ENCODE measurements around the gene B4GALNT2.
"Not testable (repeated sequence)": the region's sequence is repeated elsewhere in the genome, so short reads cannot be mapped to it uniquely, and the experiment has no call there.

The B4GALNT2 gene, protein sequence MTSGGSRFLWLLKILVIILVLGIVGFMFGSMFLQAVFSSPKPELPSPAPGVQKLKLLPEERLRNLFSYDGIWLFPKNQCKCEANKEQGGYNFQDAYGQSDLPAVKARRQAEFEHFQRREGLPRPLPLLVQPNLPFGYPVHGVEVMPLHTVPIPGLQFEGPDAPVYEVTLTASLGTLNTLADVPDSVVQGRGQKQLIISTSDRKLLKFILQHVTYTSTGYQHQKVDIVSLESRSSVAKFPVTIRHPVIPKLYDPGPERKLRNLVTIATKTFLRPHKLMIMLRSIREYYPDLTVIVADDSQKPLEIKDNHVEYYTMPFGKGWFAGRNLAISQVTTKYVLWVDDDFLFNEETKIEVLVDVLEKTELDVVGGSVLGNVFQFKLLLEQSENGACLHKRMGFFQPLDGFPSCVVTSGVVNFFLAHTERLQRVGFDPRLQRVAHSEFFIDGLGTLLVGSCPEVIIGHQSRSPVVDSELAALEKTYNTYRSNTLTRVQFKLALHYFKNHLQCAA

DNA sequence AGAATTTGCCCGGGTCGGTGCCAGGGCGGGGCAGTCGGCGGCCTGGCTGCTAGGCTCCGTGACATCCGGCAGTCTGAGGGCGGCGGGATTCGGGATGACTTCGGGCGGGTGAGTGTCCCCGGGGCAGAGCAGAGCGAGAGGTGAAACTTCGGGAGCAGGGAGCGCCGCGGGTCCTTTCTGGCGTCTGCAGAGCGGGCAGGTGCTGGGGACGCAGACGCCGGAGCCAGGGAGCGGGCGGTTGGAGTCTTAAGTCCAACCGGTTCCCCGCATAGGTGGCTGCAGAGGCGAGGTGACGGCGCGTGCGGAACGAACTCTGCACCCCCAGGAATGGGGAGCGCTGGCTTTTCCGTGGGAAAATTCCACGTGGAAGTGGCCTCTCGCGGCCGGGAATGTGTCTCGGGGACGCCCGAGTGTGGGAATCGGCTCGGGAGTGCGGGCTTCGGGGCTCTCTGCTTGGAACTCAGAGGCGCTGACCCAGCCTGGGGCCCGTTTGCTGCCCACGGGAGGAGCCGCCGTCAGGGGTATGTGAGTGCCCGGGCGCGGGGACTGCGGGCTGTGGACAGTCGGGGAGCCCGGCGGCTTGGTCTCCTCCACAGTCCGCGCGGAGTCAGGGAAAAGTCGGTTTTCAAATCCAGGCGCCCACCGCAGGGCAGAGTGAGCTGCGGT is at the start of gene B4GALNT2:
B4GALNT2 (plus strand) TSS at position 71 of the 666 bp plus-strand sequence; CDS start at position 95, 24 bp downstream.
- DNase-seq, result no peak

DNA sequence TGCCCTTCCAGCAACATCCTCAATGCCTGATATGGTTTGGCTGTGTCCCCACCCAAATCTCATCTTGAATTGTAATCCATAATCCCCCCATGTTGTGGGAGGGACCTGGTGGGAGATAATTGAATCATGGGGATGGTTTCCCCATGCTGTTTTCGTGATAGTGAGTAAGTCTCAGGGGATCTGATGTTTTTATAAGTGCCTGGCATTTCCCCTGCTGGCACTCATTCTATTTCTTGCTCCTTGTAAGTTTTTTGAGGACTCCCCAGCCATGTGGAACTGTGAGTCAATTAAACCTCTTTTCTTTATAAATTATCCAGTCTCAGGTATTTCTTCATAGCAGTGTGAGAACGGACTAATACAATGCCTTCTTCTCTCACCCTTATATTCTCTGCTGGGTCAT is 47.5 kb upstream of the B4GALNT2 start:
- not testable (repeated sequence) for DNase-seq

DNA sequence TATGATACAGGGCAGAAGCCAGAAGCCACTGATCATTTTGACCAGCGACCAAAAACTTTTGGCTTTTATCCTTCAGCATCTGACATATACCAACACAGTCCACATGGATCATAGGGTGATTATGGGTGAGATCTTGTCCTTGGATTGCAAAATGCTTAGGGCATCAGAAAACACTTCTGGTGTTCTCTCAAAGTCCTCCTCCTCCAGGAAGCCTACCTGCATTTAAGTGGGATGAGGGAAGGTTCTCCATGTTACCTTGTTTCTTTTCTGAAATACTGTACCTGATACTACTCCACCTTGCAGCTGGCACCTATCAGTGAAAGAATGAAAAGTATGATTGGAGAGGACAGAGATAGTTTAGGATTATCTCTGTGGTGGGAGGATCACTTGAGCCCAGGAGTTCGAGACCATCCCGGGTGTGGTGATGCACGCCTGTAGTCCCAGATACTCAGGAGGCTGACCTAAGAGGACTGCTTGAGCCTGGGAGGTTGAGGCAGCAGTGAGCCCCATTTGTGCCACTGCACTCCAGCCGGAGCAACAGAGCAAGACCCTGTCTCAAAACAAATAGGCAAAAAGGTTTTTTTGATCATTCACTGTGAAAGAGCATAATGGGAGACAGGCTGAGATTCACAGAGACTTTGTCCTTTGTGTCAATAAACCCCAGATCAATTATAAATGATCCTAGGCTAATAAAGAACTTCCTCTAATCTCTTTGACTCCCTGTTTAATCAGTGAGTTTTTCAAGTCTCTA is 46.8 kb upstream of the B4GALNT2 start:
- DNase-seq, result no peak

DNA sequence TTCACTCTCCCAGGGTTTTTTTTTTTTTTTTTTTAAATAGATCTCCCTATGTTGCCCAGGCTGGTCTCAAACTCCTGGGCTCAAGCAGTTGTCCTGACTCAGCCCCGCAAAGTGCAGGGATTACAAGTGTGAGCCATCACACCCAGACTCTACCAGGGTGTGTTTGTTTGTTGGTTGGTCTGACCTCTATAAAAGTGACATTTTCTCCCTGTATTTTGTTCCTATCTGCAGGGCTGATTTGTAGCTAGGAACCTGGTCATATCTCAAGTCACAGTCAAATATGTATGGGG is 46.3 kb upstream of the B4GALNT2 start:
- no peak for DNase-seq

DNA sequence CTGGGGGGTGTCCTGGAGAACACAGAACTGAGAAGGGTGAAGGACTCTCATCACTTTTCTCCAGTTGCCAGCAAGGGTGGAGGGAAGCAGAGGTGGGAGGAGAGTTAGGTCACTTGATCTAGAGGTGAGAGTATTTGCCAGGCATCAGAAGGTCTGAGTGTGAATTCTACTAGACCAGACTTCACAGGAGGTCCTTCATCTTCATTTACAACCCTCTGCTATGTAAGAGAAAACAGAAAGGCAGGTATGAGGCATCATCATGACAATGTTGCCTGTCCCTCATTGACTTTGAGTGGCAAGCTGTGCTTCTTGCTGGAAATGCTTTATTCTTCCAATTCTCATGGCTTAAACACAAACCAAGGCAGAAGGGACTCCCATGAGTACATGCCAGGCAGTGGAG is 45.9 kb upstream of the B4GALNT2 start:
- no peak for DNase-seq

DNA sequence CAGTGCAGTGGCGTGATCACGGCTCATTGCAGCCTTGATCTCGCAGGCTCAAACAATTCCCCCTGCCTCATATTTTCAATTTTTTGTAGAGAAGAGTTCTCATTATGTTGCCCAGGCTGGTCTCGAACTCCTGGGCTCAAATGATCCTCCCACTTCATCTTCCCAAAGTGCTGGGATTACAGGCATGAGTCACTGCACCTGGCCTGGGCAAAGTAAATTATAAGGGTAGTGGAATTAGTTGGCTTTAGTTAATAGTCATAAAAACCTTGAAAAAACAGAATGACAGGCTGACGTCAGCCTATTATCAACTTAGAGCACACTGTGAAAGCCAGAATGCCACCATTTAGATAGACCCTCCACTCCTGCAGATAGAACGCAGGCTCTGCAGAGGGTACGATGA is 43.5 kb upstream of the B4GALNT2 start:
- DNase-seq, result no peak

DNA sequence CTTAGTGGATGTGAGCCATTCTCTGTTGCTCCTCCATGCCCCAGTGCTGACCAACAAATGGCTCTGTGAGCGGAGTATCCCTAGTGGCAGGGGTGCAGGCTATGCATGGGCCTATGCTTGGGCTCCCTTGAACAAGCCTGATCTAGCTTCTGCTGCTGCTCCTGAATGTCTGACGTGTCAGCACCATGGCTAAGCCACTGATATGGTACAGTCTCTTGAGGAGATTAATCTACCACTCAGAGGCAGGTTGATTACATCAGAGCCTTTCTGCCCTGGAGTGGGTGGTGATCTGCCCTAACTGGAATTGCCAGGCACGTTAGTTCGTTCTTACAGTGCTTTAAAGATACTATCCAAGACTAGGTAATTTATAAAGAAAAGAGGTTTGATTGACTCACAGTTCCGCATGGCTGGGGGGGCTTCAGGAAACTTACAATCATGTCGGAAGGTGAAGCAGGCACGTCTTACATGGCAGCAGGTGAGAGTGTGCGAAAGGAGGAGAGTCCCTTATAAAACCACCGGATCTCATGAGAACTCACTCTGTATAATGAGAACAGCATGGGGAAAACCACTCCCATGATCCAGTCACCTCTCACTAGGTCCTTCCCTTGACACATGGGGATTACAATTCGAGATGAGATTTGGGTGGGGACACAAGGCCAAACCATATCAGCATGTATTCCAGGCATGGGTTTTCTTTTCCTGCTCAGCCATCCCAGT is 41.5 kb upstream of the B4GALNT2 start:
- no peak for DNase-seq

DNA sequence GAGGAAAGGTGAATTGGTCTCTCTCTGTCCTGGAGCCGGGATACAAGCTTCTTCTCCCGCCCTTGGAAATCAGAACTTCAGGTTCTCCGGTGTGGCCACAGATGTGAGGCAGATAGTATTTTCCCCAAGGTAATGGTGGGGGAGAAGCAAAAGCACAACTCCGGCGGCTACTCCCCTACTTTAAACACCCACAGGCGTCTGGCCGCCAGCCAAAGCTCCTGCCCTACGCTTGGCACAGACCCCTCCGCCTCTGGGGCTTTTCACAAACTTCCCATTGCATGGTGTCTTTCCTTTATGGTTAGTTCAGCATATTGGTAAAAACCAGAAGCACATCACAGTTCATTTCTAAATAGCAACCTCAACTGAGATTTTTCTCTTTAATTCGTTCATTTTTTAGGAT is 39.4 kb upstream of the B4GALNT2 start:
- DNase-seq, result no peak

DNA sequence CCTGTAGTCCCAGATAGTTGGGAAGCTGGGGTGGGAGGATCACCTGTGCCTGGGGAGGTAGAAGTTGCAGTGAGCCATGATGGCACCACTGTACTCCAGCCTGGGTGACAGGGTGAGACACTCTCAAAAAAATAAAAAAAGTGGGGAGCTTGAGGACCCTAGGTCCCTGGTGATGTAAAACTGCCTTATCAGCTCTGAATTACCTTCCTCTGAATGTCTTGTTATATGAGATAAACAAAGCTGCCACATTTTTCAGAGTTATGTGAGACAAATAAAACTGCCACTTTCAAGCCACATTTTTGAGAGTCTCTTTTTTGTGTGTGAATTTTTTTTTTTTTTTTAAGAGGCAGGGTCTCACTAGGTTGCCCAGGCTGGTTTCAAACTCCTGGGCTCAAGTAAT is 32.0 kb upstream of the B4GALNT2 start:
- no peak for DNase-seq

DNA sequence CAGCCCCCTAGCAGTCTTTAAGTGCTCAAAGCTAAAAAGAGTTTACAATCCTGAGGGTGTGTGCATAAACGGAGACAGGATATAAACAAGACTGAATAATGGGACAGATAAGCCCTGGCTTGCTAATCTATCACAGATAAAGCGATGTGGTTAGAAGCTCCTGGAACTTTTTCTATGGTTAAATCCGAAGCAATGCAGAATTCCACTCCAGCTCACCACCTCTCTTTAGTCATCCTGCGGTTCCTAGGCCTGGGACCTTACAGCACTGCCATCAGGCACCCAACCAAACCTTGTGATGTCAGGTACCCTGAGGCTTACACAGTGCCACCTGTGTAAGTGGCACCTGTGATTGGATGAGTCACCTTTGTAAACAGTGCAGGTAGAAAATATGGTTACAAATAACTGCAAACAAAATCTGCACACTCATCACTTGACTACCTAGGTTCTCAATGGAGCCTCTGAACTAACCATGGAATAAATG is 31.5 kb upstream of the B4GALNT2 start:
- DNase-seq, result no peak

DNA sequence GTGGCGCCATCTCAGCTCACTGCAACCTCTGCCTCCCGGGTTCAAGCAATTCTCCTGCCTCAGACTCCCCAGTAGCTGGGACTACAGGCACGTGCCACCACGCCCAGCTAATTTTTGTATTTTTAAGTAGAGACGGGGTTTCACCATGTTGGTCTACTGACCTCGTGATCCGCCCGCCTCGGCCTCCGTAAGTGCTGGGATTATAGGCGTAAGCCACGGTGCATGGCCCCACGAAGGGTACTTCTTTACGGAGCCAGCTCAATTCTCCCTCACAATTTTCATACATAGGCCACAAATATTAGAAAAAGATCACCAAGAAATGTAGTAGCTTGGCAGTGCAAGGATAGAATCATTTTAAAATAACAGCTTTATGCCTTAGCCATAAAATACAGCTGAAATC is 29.2 kb upstream of the B4GALNT2 start:
- DNase-seq, result not testable (repeated sequence)

DNA sequence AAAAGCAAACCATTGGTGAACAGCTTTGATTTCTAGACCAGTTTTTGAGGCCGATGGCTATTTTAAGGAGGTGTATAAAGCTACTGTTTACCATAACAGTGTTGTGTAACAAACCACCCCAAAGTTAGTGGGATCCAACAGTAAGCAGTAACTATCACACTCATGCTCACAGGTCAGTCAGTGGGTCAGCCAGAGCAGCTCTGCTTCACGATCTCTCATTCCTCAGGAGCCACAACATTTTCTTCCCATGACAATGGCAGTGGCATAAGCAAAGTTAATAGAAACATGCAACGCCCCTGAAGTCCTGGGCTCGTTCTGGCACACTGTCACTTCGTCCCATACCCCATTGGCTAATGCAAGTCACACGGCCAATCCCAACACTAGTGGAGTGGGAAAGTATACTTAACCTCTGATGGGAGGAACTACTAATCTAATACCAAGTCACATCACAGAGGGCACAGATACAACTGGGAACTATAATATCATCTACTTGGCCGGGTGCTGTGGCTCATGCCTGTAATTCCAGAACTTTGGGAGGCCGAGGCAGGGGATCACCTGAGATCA is 28.0 kb upstream of the B4GALNT2 start:
- DNase-seq, result no peak

DNA sequence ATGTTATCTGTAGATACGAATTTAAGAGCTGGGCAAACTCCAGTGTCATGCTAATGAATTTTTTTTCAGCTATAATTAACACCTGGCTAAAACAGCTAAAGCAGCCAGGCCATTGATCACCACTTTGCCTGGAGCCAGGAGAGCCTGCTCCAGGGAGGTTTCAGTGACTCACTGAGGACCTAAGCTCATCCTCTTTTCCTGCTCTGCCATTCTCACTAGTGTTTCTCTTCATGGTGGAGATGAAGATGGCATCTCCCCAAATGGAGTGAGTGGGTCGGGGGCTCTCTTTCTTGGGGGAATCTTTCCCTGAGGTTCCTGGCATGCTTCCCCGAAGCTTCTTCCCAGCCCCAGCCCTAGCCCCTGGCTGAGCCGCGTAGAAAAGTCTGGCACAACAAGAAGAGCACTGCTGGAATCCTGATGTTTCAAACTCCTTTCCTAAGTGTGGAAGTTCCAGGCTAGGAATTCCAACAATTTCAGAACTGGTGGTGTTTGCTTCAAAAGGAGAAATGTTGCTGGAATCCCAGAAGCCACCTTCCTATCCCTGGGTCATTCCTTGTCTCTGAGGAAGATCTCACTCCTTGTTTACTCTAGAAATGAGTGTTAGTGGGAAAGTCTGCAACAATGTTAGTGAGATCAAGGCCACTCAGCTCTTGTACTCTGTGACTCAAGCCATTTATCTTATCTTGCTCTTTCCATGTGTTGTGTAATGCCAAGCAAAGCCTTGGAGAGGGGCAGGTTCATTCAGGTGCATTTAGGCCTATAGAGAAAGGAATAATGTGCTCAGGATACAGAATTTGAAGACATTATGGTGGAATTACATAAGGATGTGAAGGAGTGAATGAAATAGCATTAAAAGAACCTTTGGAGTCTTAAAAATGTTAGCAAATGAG is 26.0 kb upstream of the B4GALNT2 start:
- DNase-seq, result no peak

DNA sequence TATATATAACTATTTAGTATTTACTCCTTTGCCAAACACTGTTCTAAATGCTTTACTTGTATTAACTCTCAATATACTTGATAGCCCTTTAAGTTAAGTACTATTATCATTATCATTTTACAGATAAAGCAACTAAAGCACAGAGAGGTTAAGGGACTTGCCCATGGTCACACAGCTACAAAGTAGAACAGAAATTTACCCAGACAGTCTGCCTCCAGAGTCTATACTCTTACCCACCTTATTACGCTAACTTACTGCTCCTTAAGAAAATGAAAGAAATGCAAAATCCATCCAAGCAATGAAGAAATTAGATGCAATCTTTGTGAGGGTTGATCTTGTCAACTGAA is 25.4 kb upstream of the B4GALNT2 start:
- no peak for DNase-seq

DNA sequence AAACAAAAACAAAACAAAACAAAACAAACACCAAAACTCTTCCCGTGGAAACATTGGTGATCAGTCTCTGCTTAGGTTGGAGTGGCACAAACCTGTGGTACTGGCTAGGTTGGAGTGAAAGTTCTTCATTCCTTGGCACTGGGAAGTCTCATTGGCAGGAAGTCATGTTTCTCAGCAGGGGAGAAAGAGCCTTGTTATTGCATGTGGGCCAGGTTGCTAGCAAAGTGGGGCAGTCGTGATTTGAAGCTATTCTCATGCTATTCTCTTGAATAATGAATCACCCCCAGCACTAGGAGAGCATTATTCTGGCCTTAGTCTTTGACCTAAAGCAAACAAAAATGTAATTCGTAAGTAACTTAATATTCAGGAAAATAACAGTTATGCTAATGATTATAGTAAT is 24.3 kb upstream of the B4GALNT2 start:
- no peak for DNase-seq

DNA sequence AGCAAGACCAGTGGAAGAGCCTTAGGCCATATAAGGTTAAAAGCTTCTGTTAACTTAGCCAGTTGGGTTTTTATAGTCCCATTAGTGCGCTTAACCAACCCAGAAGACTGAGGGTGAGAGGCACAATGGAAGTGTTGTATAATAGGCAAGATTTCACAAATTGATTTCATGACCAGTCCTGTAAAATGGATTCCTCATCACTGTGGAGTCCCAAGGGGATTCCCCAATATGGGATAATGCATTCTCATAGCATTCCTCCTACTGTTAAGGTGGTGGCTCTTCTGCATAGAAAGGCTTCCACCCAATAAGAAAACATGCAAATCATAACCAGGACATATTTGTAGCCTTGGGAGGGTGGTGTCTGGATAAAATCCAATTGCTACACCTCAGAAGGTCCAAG is 22.1 kb upstream of the B4GALNT2 start:
- no peak for DNase-seq

DNA sequence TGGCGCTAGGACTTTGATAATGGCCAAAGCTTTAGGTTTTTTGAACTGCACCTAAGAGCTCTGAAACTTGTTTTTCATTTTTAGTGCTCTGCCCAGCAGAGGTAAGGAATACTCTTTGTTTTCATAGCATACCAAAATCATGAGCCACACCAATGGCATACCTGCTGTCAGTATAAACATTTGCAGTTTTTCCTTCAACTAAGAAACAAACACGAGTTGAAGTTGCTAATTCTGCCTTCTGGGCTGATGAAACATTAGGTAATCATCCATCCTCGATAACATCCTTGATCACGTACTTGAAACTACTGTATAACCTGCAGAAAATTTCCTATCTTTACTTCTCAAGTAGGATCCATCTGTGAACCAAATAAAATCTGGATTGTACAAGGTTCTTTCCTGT is 20.6 kb upstream of the B4GALNT2 start:
- no peak for DNase-seq

DNA sequence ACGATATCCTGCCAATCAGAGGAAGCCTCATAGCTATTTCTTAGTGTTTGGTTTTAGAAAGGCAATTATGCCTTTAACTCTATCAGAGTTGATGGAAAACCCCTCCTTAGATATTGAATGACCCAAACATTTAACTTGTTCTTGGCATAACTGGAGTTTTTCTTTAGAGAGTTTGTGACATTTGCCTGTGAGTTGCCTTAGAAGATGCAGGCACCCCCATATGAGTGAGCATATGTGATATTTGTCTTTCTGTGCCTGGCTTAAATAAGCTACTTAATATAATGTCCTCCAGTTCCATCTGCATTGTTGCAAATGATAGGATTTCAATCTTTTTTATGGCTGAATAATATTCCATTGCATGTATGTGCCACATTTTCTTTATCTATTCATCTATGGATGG is 19.6 kb upstream of the B4GALNT2 start:
- no peak for DNase-seq

DNA sequence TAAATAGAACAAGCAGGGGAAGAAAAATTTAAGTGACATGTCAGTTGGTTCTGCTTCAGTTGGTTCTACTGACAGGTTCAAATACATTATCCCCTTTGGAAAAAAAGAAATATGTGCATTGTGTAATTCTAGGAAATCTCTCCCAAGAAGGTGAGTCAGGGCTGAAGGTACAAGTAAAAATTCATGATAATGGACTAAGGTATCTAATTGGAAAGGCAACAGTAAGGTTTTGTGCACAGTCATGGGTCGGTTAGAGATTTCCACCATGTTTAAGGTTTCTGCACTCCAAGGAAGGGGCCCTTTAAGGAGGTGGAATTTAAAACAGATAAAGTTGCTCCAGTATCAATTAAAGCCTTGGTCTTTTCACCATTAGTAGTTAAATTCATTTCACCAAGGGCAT is 17.9 kb upstream of the B4GALNT2 start:
- no peak for DNase-seq

DNA sequence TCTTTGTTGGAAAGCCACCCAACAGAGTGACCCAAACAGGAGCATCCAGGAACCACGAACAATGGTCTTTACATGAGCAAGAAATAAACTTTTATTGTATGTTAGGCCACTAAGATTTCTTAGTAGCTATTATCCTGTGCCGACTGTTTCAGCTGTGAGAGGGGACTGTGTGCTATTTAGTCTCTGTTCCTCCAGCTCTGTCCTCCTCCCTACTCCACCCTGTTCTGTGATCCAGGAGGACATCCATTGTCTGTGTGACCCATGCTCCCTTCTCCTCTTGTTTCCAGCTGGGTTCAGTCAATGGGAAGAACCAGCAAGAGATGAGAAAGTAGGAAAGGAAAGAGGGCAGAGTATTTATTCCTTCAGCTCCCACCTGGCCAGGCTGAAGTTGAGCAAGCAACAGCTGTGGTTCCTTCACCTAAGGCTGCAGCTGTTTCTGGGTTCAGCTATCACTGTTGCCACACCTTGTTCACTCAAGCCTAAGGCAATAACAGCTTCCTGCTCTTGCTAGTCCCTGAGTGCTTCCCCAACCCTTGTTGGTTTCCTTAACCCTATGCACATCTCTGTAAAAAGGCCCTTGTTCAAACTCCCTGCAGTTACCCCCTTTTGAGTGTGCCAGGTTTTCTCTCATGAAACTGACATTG is 14.9 kb upstream of the B4GALNT2 start:
- DNase-seq, result no peak

DNA sequence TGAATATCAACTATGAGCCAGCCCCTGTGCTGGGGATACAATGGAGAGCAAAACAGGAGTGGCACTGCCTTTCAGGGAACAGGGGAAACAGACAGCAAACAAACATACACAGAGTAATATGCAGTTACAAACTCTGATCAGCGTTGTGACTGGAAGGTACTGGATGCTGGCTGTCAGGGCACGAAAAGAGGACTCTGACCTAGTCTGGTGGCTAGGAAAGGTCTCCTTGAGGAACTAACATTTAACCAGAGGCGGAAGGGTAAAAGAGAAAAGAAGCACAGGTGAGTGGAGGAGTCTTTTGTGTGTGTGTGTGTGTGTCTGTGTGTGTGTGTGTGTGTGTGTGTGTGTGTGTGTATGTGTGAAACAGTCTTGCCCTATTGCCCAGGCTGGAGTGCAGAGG is 12.4 kb upstream of the B4GALNT2 start:
- no peak for DNase-seq
